HG03558 (cell line): ENCODE results near the gene CCNI2.
A peak's percentile ranks its signal among the peaks of the same experiment; 100 is the strongest.

ENCODE experiments used
- ATAC-seq: cut with Tn5 transposase; IDR thresholded peaks from one replicate; pipeline ENCODE4 v1.9.1; 2021; ENCODE audit warnings: moderate number of reproducible peaks; ENCODE audit not compliant: unreplicated experiment; ENCODE audit errors: extremely low read depth

Gene CCNI2

GRCh38 chr5:132746954-132747615, at the start of gene CCNI2:
Gene CCNI2 (plus strand): TSS chr5:132747426. CDS start chr5:132747496, 70 bp downstream.
- ATAC-seq: no peak

- ATAC-seq: no peak
Measured at GRCh38 chr5:132704875-132705274, 42.4 kb upstream of the CCNI2 start.

- ATAC-seq: no peak
Measured at GRCh38 chr5:132708645-132709044, 38.6 kb upstream of the CCNI2 start.

GRCh38 chr5:132714456-132715307, 32.5 kb upstream of the CCNI2 start:
- no peak for ATAC-seq

- ATAC-seq: no peak
Measured at GRCh38 chr5:132718544-132719312, 28.5 kb upstream of the CCNI2 start.

- no peak for ATAC-seq
Measured at GRCh38 chr5:132725745-132726144, 21.5 kb upstream of the CCNI2 start.

GRCh38 chr5:132729896-132730295, 17.3 kb upstream of the CCNI2 start:
- no peak for ATAC-seq

- ATAC-seq: no peak
Measured at GRCh38 chr5:132733499-132734148, 13.6 kb upstream of the CCNI2 start.

- ATAC-seq: no peak
Measured at GRCh38 chr5:132734687-132735086, 12.5 kb upstream of the CCNI2 start.

- ATAC-seq: peak; percentile 66
Measured at GRCh38 chr5:132736853-132737833, 10.1 kb upstream of the CCNI2 start, which contains the start of gene KIF3A. Gene KIF3A (minus strand): TSS chr5:132737546. CDS start chr5:132737419, 127 bp downstream.

GRCh38 chr5:132737982-132738681, 9.1 kb upstream of the CCNI2 start:
- ATAC-seq: no peak

GRCh38 chr5:132739232-132739631, 8.0 kb upstream of the CCNI2 start:
- ATAC-seq: no peak

GRCh38 chr5:132742158-132742557, 5.1 kb upstream of the CCNI2 start:
- no peak for ATAC-seq

- no peak for ATAC-seq
Measured at GRCh38 chr5:132742626-132743025, 4.6 kb upstream of the CCNI2 start.

- no peak for ATAC-seq
Measured at GRCh38 chr5:132744659-132745058, 2.6 kb upstream of the CCNI2 start.

GRCh38 chr5:132746592-132746953, 653 bp upstream of the CCNI2 start:
- ATAC-seq: no peak

GRCh38 chr5:132747616-132748440, 602 bp downstream of the CCNI2 start:
- no peak for ATAC-seq

- ATAC-seq: no peak
Measured at GRCh38 chr5:132748522-132749000, 1.3 kb downstream of the CCNI2 start.
